K562 (cell line): ENCODE results near the gene PTPRB. TPM values are rescaled to one million over a fixed set of nuclear protein-coding genes. Genes with fewer than 3 reads are reported as not detected.
"Not testable (repeated sequence)": the region's sequence is repeated elsewhere in the genome, so short reads cannot be mapped to it uniquely, and the experiment has no call there.

Experiments used
- ATAC-seq: fragments of 200-7000 bp; cut with Tn5 transposase; 3 replicates; pipeline ENCODE4 v1.9.1; 2020; ENCODE audit warnings: moderate library complexity
- BruUV-seq: library from RNA; stranded (reverse); fragments of 400-500 nt; replicated peaks from 2 replicates; lab custom pipeline; 2021; lab: Mats Ljungman, UMichigan
- CTCF ChIA-PET: fragments of 300-600 bp; formaldehyde crosslinking; extraction: SDS; loops from one replicate; lab custom pipeline; 2021; ENCODE audit warnings: low intra/inter-chr PET ratio; lab: Yijun Ruan, JAX
- POLR2A ChIA-PET: fragments of 300-600, 350-650 bp; sonication (Branson Sonifier 250); formaldehyde crosslinking; extraction: SDS; loops from one replicate; lab custom pipeline; 2021; ENCODE audit warnings: antibody characterized with exemption, inconsistent platforms; lab: Yijun Ruan, JAX
- DNase-seq, 4 experiments: peaks; one replicate each; pipeline versions ENCODE4 v3.0.0 to v3.0.0-alpha.2; 2011 to 2018; ENCODE audit warnings: low spot score in 3 of 4, mixed read lengths in 3 of 4; ENCODE audit errors: extremely low read depth in 1 of 4
- FAIRE-seq: peaks from 2 replicates; lab custom pipeline; 2011; peaks lifted over from hg19 to GRCh38; lab: Jason Lieb, UNC
- H2AFZ ChIP-seq: 2 replicates; pipeline ENCODE4 v1.6.0; 2011; ENCODE audit warnings: low read depth, low read length, control low read depth, inconsistent platforms
- H3K27ac ChIP-seq: fragments of 200-600 bp; 3 replicates; pipeline ENCODE4 v1.8.0; 2011; ENCODE audit warnings: low read depth, mild to moderate bottlenecking, control low read depth, inconsistent platforms, low read length, moderate library complexity, mixed read lengths; ENCODE audit errors: extremely low read depth
- H3K27me3 ChIP-seq, 2 experiments: fragments of 300-600 bp in 1 of 2; 2 replicates in 1 of 2; 3 replicates in 1 of 2; pipeline versions ENCODE4 v1.6.0 to v1.8.0; 2011; ENCODE audit warnings: inconsistent platforms in 2 of 2, low read length in 2 of 2, mild to moderate bottlenecking in 1 of 2, mixed read lengths in 1 of 2, moderate library complexity in 1 of 2; ENCODE audit not compliant: control insufficient read depth in 2 of 2, insufficient read depth in 2 of 2
- H3K36me3 ChIP-seq: fragments of 300-600 bp; 3 replicates; pipeline ENCODE4 v1.8.0; 2011; ENCODE audit warnings: mild to moderate bottlenecking, low read length, inconsistent platforms; ENCODE audit not compliant: control insufficient read depth, insufficient read depth
- H3K4me1 ChIP-seq, 2 experiments: fragments of 200-600 bp in 1 of 2; replicated peaks in 1 of 2; 2 replicates in 1 of 2; 3 replicates in 1 of 2; pipeline versions ENCODE4 v1.5.1 to v1.8.0; 2011; ENCODE audit warnings: inconsistent platforms in 2 of 2, low read length in 2 of 2, mild to moderate bottlenecking in 1 of 2, mixed read lengths in 1 of 2, moderate library complexity in 1 of 2; ENCODE audit not compliant: control insufficient read depth in 2 of 2, insufficient read depth in 2 of 2
- H3K4me2 ChIP-seq: 2 replicates; pipeline ENCODE4 v1.6.1; 2011; ENCODE audit warnings: low read length, control low read depth, inconsistent platforms, mixed read lengths; ENCODE audit not compliant: insufficient read depth
- H3K4me3 ChIP-seq: fragments of 200-600 bp; sonication (generic), shearing (Covaris generic); 2 replicates; pipeline ENCODE4 v1.5.1; 2016; ENCODE audit warnings: control low read depth, inconsistent platforms
- H3K79me2 ChIP-seq: fragments of 200-600 bp; 3 replicates; pipeline ENCODE4 v1.8.0; 2011; ENCODE audit warnings: low read length, inconsistent platforms; ENCODE audit not compliant: control insufficient read depth, insufficient read depth
- H3K9ac ChIP-seq, 2 experiments: 2 replicates each; pipeline versions ENCODE4 v1.6.0 to v1.6.1; 2011; ENCODE audit warnings: low read depth in 2 of 2, low read length in 2 of 2, control low read depth in 1 of 2, inconsistent platforms in 1 of 2, mild to moderate bottlenecking in 1 of 2, mixed read lengths in 1 of 2; ENCODE audit not compliant: insufficient read depth in 1 of 2
- H3K9me1 ChIP-seq: one replicate; pipeline ENCODE4 v1.6.0; 2011; ENCODE audit warnings: inconsistent platforms, mild to moderate bottlenecking, low read length, moderate library complexity; ENCODE audit not compliant: control insufficient read depth, insufficient read depth
- H3K9me3 ChIP-seq: replicated peaks from 2 replicates; pipeline ENCODE4 v1.5.1; 2011; ENCODE audit warnings: low read depth, low read length, inconsistent platforms; ENCODE audit not compliant: control insufficient read depth, insufficient read depth
- H4K20me1 ChIP-seq: replicated peaks from 2 replicates; pipeline ENCODE4 v1.6.1; 2011; ENCODE audit warnings: low read length, inconsistent platforms, mixed read lengths; ENCODE audit not compliant: control insufficient read depth, insufficient read depth
- MEF2A ChIP-seq: IDR thresholded peaks from 2 replicates; pipeline ENCODE4 v1.6.1; 2011; ENCODE audit warnings: low read depth, mild to moderate bottlenecking, low read length, moderate library complexity; ENCODE audit not compliant: control insufficient read depth
- MEF2D ChIP-seq: conservative IDR thresholded peaks from 2 replicates; pipeline ENCODE4 v1.6.1; 2016; ENCODE audit warnings: low read depth, missing genetic modification characterization, missing compliant biosample characterization
- SPI1 ChIP-seq: IDR thresholded peaks from 2 replicates; pipeline ENCODE4 v1.6.1; 2011; ENCODE audit warnings: low read depth, low read length, control low read depth, borderline replicate concordance
- TRIM28 ChIP-seq: fragments of 450-650 bp; IDR thresholded peaks from 2 replicates; pipeline ENCODE4 v1.6.1; 2017
- ZFP36 ChIP-seq: fragments of 150-350 bp; IDR thresholded peaks from 2 replicates; pipeline ENCODE4 v1.6.1; 2018; ENCODE audit warnings: low read length, low read depth; ENCODE audit not compliant: partially characterized antibody
- WGBS: fragments of 100-300 bp; shearing (Covaris generic); methylation state at CpG from one replicate; pipeline ENCODE4 v1.1.6; 2016; ENCODE audit warnings: low coverage, mixed read lengths; ENCODE audit not compliant: insufficient coverage; ENCODE audit errors: missing lambda C conversion rate; 5-methylcytosine and 5-hydroxymethylcytosine counted together
- in situ Hi-C: fragments of 300-500 bp; cut with MboI; formaldehyde crosslinking; loops from 4 replicates; pipeline ENCODE4 v1.15.0; 2018; ENCODE audit warnings: inconsistent platforms, mixed read lengths
- intact Hi-C: fragments of 100-400 bp; cut with micrococcal nuclease; formaldehyde crosslinking; loops from 2 replicates; pipeline ENCODE4 v1.14.2; 2022
- polyA plus RNA-seq, 8 experiments: library from polyadenylated mRNA; depleted of rRNA in 4 of 8; stranded (reverse) in 5 of 8; unstranded in 3 of 8; fragments of >200 nt; fragmentation: Nextera tagmentation in 2 of 8; fragmentation: Illumina TruSeq in 1 of 8; extraction: Ambion mirVana in 2 of 8; extraction: Trizol in 1 of 8; gene quantifications; 2 replicates each; pipeline versions ENCODE4 v1.2.1 to v1.2.3, GENCODE V29; 2011 to 2014; ENCODE audit warnings: inconsistent platforms in 1 of 8, missing spikeins in 1 of 8
- total RNA-seq, 7 experiments: library from RNA; depleted of rRNA in 6 of 7; stranded (reverse); fragments of >200 nt in 6 of 7; fragmentation: Illumina TruSeq in 2 of 7; extraction: Trizol in 2 of 7; gene quantifications; 2 replicates each; pipeline versions ENCODE4 v1.2.1 to v1.2.3, GENCODE V29; 2011 to 2021; ENCODE audit warnings: low replicate concordance in 1 of 7

Gene PTPRB
- total and polyA plus RNA-seq, 9 of the 15 experiments (the other 6 are each of a cell fraction or from before 2014, with no cell fraction given), result 0.46 to 5.9 (median 3.1) TPM

GRCh38 chr12:70497508-70497907, 139.7 kb downstream of the PTPRB start:
- intact Hi-C loops, result no loop called here
- Histone ChIP-seq H3K9ac (no peak overlapping the region), H3K9me3 (no peaks in the 10 kb centered on the region; the same call in 1 of the 2 replicates), H3K4me1 (no peaks in the 10 kb centered on the region), H3K27me3 (no peaks in the 10 kb centered on the region), H3K79me2 (no peaks in the 10 kb centered on the region), H3K27ac (no peak overlapping the region), H2AFZ (no peak overlapping the region), H3K4me2 (no peak overlapping the region), H3K9me1 (no peaks in the 10 kb centered on the region), H3K4me3 (no peak overlapping the region), H4K20me1 (no peaks in the 10 kb centered on the region), H3K36me3 (no peaks in the 10 kb centered on the region)
- ChIA-PET POLR2A (no interaction called here), CTCF (no interaction called here)
- WGBS, result 2% methylated on average over 5 of the region's 5 CpGs
- in situ Hi-C loops, result no loop called here
- ATAC-seq, result no peak
- FAIRE-seq, result no peak
- BruUV-seq, result no TSS peak
- TF ChIP-seq TRIM28 (no peak), ZFP36 (peak; percentile 61)
- DNase-seq, result no peak

DNA sequence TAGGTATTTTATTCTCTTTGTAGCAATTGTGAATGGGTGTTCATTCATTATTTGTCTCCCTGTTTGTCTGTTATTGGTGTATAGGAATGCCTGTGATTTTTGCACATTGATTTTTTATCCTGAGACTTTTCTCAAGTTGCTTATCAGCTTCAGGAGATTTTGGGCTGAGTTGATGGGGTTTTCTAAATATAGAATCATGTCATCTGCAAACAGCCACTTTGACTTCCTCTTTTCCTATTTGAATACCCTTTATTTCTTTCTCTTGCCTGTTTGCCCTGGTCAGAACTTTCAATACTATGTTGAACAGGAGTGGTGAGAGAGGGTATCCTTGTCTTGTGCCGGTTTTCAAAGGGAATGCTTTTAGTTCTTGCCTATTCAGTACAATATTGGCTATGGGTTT, 144.3 kb downstream of the PTPRB start:
- CTCF ChIA-PET, H3K27me3 ChIP-seq, H3K9me3 ChIP-seq, H3K9me1 ChIP-seq, POLR2A ChIA-PET, intact Hi-C loops, BruUV-seq, ATAC-seq, H3K4me2 ChIP-seq, FAIRE-seq, H2AFZ ChIP-seq, H3K36me3 ChIP-seq, H3K27ac ChIP-seq, DNase-seq, H3K79me2 ChIP-seq, H3K4me3 ChIP-seq, H3K4me1 ChIP-seq, H3K9ac ChIP-seq: not testable (repeated sequence)
- WGBS, result 0% methylated on average over 1 of the region's 1 CpG
- TF ChIP-seq MEF2A (peak; percentile 36; the same call in 1 of the 2 replicates), MEF2D (peak; percentile 88), SPI1 (peak; percentile 71)
- TF ChIP-seq, all 486 proteins: peak for 3; not testable (repeated sequence) for 483
- in situ Hi-C loops, H4K20me1 ChIP-seq: not testable (repeated sequence)
